H9 (cell line): ENCODE data around the gene CLIC3. TPM values are rescaled to one million over a fixed set of nuclear protein-coding genes. Genes with fewer than 3 reads are reported as not detected.

Experiments used
- DNase-seq: peaks from one replicate; pipeline ENCODE4 v3.0.0-alpha.2; 2017
- H2AFZ ChIP-seq: one replicate; pipeline ENCODE4 v1.6.1; 2013; ENCODE audit warnings: mild to moderate bottlenecking, low read length, control low read depth, moderate library complexity
- H2AK5ac ChIP-seq: 2 replicates; pipeline ENCODE4 v1.6.1; 2013; ENCODE audit warnings: low read length, control low read depth, mixed read lengths; ENCODE audit not compliant: insufficient read length
- H2BK120ac ChIP-seq: one replicate; pipeline ENCODE4 v1.6.1; 2013; ENCODE audit warnings: low read depth, mild to moderate bottlenecking, low read length, control low read depth, inconsistent platforms; ENCODE audit not compliant: poor library complexity, severe bottlenecking
- H2BK12ac ChIP-seq: 2 replicates; pipeline ENCODE4 v1.6.1; 2013; ENCODE audit warnings: low read length, control low read depth, mixed read lengths, low read depth; ENCODE audit not compliant: insufficient read length
- H2BK15ac ChIP-seq: 2 replicates; pipeline ENCODE4 v1.6.1; 2013; ENCODE audit warnings: low read depth, low read length, control low read depth
- H2BK20ac ChIP-seq: one replicate; pipeline ENCODE4 v1.6.1; 2013; ENCODE audit warnings: low read depth, mild to moderate bottlenecking, low read length, control low read depth, inconsistent platforms; ENCODE audit not compliant: poor library complexity, severe bottlenecking
- H2BK5ac ChIP-seq: 2 replicates; pipeline ENCODE4 v1.6.1; 2013; ENCODE audit warnings: low read length, control low read depth, mixed read lengths; ENCODE audit not compliant: insufficient read length
- H3K14ac ChIP-seq: 2 replicates; pipeline ENCODE4 v1.6.1; 2013; ENCODE audit warnings: low read length, control low read depth; ENCODE audit not compliant: insufficient read depth
- H3K18ac ChIP-seq: 2 replicates; pipeline ENCODE4 v1.6.1; 2013; ENCODE audit warnings: low read depth, mild to moderate bottlenecking, mixed read lengths, low read length, control low read depth; ENCODE audit not compliant: insufficient read length
- H3K23ac ChIP-seq: 2 replicates; pipeline ENCODE4 v1.6.1; 2013; ENCODE audit warnings: low read length, control low read depth, mixed read lengths, low read depth; ENCODE audit not compliant: insufficient read length
- H3K23me2 ChIP-seq: 2 replicates; pipeline ENCODE4 v1.6.1; 2013; ENCODE audit warnings: low read depth, mild to moderate bottlenecking, mixed read lengths, low read length, control low read depth; ENCODE audit not compliant: insufficient read length, poor library complexity, severe bottlenecking
- H3K27ac ChIP-seq: 2 replicates; pipeline ENCODE4 v1.5.1; 2013; ENCODE audit warnings: low read length, control low read depth, mixed read lengths, low read depth; ENCODE audit not compliant: insufficient read length
- H3K27me3 ChIP-seq: 2 replicates; pipeline ENCODE4 v1.6.1; 2013; ENCODE audit warnings: low read length, control low read depth, inconsistent platforms; ENCODE audit not compliant: insufficient read depth
- H3K4ac ChIP-seq: 2 replicates; pipeline ENCODE4 v1.6.1; 2013; ENCODE audit warnings: low read depth, mild to moderate bottlenecking, control low read depth, inconsistent platforms, low read length, moderate library complexity
- H3K4me1 ChIP-seq: 2 replicates; pipeline ENCODE4 v1.6.1; 2013; ENCODE audit warnings: low read length, control low read depth, inconsistent platforms; ENCODE audit not compliant: insufficient read depth
- H3K4me2 ChIP-seq: 2 replicates; pipeline ENCODE4 v1.6.1; 2013; ENCODE audit warnings: low read length, control low read depth, mixed read lengths; ENCODE audit not compliant: insufficient read length, insufficient read depth
- H3K56ac ChIP-seq: 2 replicates; pipeline ENCODE4 v1.6.1; 2013; ENCODE audit warnings: low read depth, mild to moderate bottlenecking, mixed read lengths, low read length, control low read depth; ENCODE audit not compliant: insufficient read length
- H3K79me1 ChIP-seq: 2 replicates; pipeline ENCODE4 v1.6.1; 2013; ENCODE audit warnings: low read depth, mild to moderate bottlenecking, moderate library complexity, low read length, control low read depth, inconsistent platforms; ENCODE audit not compliant: insufficient read depth, poor library complexity, severe bottlenecking
- H3K79me2 ChIP-seq: 2 replicates; pipeline ENCODE4 v1.6.1; 2013; ENCODE audit warnings: low read length, control low read depth, inconsistent platforms; ENCODE audit not compliant: insufficient read depth
- H3K9ac ChIP-seq: 2 replicates; pipeline ENCODE4 v1.6.1; 2013; ENCODE audit warnings: low read length, control low read depth, mixed read lengths; ENCODE audit not compliant: insufficient read length; ENCODE audit errors: extremely low read depth
- H3K9me3 ChIP-seq: one replicate; pipeline ENCODE4 v1.6.1; 2013; ENCODE audit warnings: low read depth, low read length, inconsistent platforms; ENCODE audit not compliant: control insufficient read depth
- H3T11ph ChIP-seq: one replicate; pipeline ENCODE4 v1.6.1; 2013; ENCODE audit warnings: mild to moderate bottlenecking, low read length, control low read depth, inconsistent platforms
- H4K20me1 ChIP-seq: one replicate; pipeline ENCODE4 v1.6.1; 2013; ENCODE audit not compliant: control insufficient read depth, insufficient read length, insufficient read depth
- H4K5ac ChIP-seq: 2 replicates; pipeline ENCODE4 v1.6.1; 2013; ENCODE audit warnings: low read depth, mild to moderate bottlenecking, mixed read lengths, low read length, control low read depth; ENCODE audit not compliant: insufficient read length
- H4K8ac ChIP-seq: replicated peaks from 2 replicates; pipeline ENCODE4 v1.6.1; 2013; ENCODE audit warnings: low read length, control low read depth, mixed read lengths, low read depth; ENCODE audit not compliant: insufficient read length
- H4K91ac ChIP-seq: 2 replicates; pipeline ENCODE4 v1.6.1; 2013; ENCODE audit warnings: low read depth, mild to moderate bottlenecking, moderate library complexity, mixed read lengths, low read length, control low read depth; ENCODE audit not compliant: insufficient read length
- H3K27ac Mint-ChIP-seq, 3 experiments: 2 replicates in 2 of 3; 3 replicates in 1 of 3; pipeline ENCODE4 v1.8.0; 2020 to 2021; ENCODE audit warnings: mixed read lengths in 3 of 3, mild to moderate bottlenecking in 1 of 3, moderate library complexity in 1 of 3
- H3K27me3 Mint-ChIP-seq: 2 replicates; pipeline ENCODE4 v1.8.0; 2021; ENCODE audit warnings: low read depth, mild to moderate bottlenecking, moderate library complexity, mixed read lengths
- H3K36me3 Mint-ChIP-seq, 3 experiments: 2 replicates in 2 of 3; 3 replicates in 1 of 3; pipeline ENCODE4 v1.8.0; 2020 to 2021; ENCODE audit warnings: low read depth in 3 of 3, mixed read lengths in 3 of 3; ENCODE audit not compliant: insufficient read depth in 1 of 3
- H3K4me1 Mint-ChIP-seq, 2 experiments: 2 replicates each; pipeline ENCODE4 v1.8.0; 2020; ENCODE audit warnings: mixed read lengths in 2 of 2
- H3K4me3 Mint-ChIP-seq, 2 experiments: 2 replicates in 1 of 2; 3 replicates in 1 of 2; pipeline ENCODE4 v1.8.0; 2020 to 2021; ENCODE audit warnings: mild to moderate bottlenecking in 2 of 2, mixed read lengths in 2 of 2, moderate library complexity in 1 of 2
- H3K9me3 Mint-ChIP-seq, 2 experiments: 2 replicates in 1 of 2; 3 replicates in 1 of 2; pipeline ENCODE4 v1.8.0; 2020; ENCODE audit warnings: mild to moderate bottlenecking in 2 of 2, mixed read lengths in 2 of 2, moderate library complexity in 1 of 2
- WGBS: extraction: QIAGEN DNeasy Blood & Tissue Kit; methylation state at CpG from one replicate; pipeline ENCODE4 v1.1.7; 2013; ENCODE audit warnings: missing lambda C conversion rate, low lambda C conversion rate, mixed read lengths; ENCODE audit not compliant: insufficient read length; ENCODE audit errors: extremely low coverage; 5-methylcytosine and 5-hydroxymethylcytosine counted together
- total RNA-seq: library from RNA; stranded (reverse); gene quantifications from 2 replicates; pipeline ENCODE4 v1.2.1, GENCODE V29; 2021
- TF ChIP-seq, protein P1 (sequence below): fragments of 200-600 bp; sonication (generic); conservative IDR thresholded peaks from 3 replicates; pipeline ENCODE4 v1.8.0; 2021; ENCODE audit warnings: antibody characterized with exemption, mild to moderate bottlenecking

Gene CLIC3
- total RNA-seq, 1 experiment from 2014 or later: 0.31 TPM

DNA sequence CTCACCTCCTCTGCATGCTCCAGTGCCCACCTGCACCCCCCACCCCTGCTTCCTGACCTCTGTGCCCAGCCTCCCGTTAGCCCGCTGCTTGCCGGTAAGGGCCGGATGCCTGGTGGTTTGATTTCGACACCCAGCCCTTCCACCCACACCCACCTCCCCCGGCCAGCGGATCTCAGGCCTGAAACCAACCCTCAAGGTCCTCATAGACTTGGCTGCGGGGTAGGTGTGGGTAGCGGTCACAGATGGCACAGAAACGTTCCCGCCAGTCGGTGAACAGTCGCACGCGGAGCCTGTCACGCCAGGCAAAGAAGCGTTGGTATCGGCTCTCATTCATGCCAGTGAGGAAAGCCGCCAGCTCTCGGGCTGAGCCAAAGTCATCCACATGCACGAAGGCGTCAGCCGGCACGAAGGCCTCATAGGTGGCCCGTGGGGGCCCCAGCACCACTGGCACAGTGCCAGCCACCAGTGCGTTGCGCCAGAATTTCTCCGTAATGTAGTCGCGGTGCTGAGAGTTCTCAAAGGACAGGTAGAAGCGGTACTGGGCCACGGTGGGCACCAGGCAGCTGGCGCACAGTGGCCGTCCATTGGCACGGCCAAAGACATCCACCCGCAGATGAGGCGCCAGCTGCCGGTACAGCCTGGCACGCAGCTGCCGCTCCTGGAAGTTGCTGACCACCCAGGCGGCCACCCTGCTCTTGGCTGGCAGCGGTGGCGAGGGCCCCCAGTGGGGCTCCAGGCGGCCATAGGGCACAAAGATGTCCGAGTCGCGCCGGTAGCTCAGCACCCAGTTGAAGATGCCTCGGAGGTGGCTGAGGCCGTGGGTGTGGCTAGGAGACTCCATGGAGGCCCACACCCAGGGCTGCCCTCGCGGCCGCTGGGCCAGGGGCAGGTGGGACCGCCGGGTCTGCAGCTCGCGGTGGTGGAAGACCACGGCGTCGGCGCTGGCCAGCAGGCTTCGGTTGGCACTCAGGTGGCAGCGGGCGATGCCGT, 34.5 kb upstream of the CLIC3 start:
- peaks cover 41% of the 10 kb centered on the region for H3K27me3 Mint-ChIP-seq
- H3K56ac ChIP-seq: no peak overlapping the region
- TF ChIP-seq, protein P1, sequence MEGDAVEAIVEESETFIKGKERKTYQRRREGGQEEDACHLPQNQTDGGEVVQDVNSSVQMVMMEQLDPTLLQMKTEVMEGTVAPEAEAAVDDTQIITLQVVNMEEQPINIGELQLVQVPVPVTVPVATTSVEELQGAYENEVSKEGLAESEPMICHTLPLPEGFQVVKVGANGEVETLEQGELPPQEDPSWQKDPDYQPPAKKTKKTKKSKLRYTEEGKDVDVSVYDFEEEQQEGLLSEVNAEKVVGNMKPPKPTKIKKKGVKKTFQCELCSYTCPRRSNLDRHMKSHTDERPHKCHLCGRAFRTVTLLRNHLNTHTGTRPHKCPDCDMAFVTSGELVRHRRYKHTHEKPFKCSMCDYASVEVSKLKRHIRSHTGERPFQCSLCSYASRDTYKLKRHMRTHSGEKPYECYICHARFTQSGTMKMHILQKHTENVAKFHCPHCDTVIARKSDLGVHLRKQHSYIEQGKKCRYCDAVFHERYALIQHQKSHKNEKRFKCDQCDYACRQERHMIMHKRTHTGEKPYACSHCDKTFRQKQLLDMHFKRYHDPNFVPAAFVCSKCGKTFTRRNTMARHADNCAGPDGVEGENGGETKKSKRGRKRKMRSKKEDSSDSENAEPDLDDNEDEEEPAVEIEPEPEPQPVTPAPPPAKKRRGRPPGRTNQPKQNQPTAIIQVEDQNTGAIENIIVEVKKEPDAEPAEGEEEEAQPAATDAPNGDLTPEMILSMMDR: no peak

More for the DNA sequence above, 34.5 kb upstream of the CLIC3 start:
- Histone ChIP-seq H3K9me3 (no peaks in the 10 kb centered on the region), H2BK5ac (no peak overlapping the region), H2BK120ac (no peak overlapping the region), H3K79me1 (no peaks in the 10 kb centered on the region), H4K91ac (no peak overlapping the region), H2BK20ac (no peak overlapping the region), H4K5ac (no peak overlapping the region), H2AFZ (no peak overlapping the region), H3K4me1 (no peaks in the 10 kb centered on the region), H3K4me2 (no peak overlapping the region), H4K8ac (no peak overlapping the region), H3K23me2 (peaks cover 9% of the 10 kb centered on the region), H2BK15ac (no peak overlapping the region), H3K23ac (no peak overlapping the region), H3K27ac (no peak overlapping the region), H3K14ac (no peak overlapping the region; the same call in 1 of the 2 replicates), H2AK5ac (no peak overlapping the region), H3K4ac (no peak overlapping the region), H3K18ac (no peak overlapping the region), H3K79me2 (no peaks in the 10 kb centered on the region), H4K20me1 (peaks cover 2% of the 10 kb centered on the region), H3K9ac (no peak overlapping the region), H3T11ph (no peak overlapping the region), H3K27me3 (no peaks in the 10 kb centered on the region), H2BK12ac (no peak overlapping the region)
- no peak for DNase-seq
- no CpG with 5 or more reads among the region's 65 CpGs for WGBS
- Mint-ChIP-seq H3K36me3 (no peaks in the 10 kb centered on the region), H3K4me3 (no peak overlapping the region), H3K9me3 (no peaks in the 10 kb centered on the region), H3K27ac (no peak overlapping the region), H3K4me1 (peaks cover 0 to 8% of the 10 kb centered on the region in 2 experiments; a peak in 2 of 4 replicates)
